Dedifferentiated amniotic fluid mesenchymal stem cell (primary cell): ENCODE results near the gene KRTAP5-1.
"Not testable (repeated sequence)": the region's sequence is repeated elsewhere in the genome, so short reads cannot be mapped to it uniquely, and the experiment has no call there.

ENCODE experiments used
- DNase-seq: peaks from one replicate; pipeline ENCODE4 v3.0.0-alpha.2; 2016; ENCODE audit errors: extremely low spot score

Gene KRTAP5-1

DNA sequence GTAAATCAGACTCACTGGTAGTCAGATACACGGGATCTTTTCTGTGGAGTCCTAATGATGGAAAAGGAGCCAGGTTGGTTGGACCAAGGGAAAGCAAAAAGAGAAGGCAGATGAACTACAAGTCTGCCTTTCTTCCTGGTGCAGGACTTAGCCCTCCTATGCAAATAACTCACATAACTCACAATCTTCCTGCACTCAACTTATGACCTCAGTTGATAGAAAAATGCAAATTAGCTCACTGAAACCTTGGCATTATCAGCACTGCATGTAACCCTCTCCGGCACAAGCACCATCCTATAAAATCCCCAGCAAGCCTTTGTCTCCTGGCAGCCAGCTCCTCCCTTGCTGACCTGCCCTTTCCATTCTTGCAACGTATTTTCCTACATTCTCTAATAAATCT lies 16.6 kb upstream of the KRTAP5-1 start:
- not testable (repeated sequence) for DNase-seq

GRCh38 chr11:1600626-1601025 lies 15.5 kb upstream of the KRTAP5-1 start:
- no peak for DNase-seq

DNA sequence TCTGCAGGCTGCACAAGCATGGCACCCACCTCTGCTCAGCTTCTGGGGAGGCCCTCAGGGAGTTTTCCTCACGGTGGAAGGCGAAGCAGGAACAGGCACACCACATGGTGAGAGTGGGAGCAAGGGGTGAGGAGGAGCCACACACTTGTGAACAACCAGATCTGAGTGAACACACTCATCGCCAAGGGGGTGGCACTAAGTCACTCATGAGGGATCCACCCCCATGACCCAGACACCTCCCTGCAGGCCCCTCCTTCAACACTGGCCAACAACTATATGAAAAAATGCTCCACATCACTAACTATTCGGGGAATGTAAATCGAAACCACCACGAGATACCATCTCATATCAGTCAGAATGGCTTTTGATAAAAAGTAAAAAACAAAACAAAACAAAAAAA lies 13.7 kb upstream of the KRTAP5-1 start:
- DNase-seq = no peak

- DNase-seq = not testable (repeated sequence)
Measured at GRCh38 chr11:1598406-1598805, 13.3 kb upstream of the KRTAP5-1 start.

GRCh38 chr11:1597994-1598380 lies 12.9 kb upstream of the KRTAP5-1 start, which contains the start of gene KRTAP5-2:
TSS of gene KRTAP5-2 (minus strand) at chr11:1598294. CDS start at chr11:1598250, 44 bp downstream.
- DNase-seq = no peak

DNA sequence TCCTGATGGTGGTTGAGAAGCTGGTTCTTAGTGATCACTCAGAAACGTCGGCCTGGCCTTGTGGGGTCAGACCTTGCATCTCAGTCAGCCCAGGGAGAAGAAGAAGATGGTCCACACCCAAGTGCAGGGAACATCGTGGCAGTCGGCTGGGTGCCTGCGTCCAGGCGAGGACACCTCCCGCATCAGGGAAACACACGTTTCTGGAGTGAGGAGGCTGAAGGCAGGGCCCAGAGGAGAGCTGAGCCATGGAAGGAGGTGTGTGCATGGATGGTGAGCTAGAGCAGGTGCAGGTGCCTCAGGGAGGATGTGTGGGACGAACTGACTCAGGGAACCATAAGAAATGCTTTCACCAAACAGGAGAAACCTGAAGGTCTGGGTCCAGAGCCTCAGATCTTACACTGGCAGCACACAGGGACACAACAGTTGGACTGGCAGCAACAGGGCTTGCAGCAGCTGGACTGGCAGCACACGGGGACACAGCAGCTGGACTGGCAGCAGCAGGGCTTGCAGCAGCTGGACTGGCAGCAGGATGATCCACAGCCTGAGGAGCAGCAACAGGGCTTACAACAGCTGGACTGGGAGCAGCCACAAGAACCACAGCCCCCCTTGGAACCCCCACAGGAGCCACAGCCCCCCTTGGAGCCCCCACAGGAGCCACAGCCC lies 12.4 kb upstream of the KRTAP5-1 start:
- no peak for DNase-seq

DNA sequence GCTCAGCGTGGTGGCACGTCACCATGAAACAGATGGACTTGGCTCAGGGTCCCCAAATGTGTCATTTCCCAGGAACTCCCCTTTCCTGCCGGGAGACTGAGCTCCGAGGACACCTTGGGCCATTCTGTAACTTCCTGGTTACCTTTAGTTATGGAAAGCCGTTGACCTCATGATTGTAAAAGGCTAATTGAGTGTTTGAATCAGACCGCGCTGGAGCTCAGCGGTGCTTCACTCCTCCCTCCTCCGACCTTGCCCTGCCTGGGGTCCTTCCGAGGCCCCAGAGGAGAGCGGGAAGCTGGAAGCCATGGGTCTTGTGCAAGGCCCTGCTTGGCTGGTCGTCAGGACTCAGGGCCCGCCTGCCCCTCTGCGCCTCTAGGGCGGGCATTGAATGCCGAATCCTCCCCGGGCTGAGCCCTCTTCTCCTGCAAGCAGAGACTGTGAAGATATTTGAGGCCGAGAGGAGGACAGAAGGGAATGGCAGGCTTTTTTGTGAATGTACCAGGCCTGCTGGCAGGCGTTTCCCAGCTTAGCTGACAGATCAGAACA lies 11.6 kb upstream of the KRTAP5-1 start:
- not testable (repeated sequence) for DNase-seq

DNA sequence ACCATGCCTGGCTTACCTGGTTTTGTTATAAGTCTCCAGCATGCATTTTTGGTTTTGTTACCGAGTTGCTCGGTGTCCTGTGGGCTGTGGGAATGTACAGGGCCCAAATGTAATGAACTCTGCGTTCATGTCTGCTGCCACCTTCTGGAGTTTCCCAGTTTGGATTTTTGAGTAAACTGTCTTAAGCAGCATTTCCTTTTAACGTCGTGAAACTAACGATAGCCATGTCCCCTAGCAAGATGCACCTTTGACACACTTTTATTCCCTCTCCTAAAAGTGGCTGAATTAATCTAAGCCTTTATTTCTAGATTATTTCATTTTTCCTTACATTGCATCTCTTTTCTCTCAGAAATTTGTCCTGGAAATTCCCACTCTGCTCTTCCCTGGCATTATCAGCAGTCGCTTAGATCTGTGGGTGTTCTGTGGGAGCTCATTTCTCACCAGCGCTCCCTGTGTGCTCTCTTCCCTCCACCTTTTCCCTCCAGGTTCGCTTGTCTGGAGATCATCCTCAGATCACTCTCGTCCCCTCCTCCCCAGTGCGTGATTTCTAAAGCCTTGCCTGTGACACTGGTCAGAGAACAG lies 11.0 kb upstream of the KRTAP5-1 start:
- not testable (repeated sequence) for DNase-seq

- no peak for DNase-seq
Measured at GRCh38 chr11:1592628-1593027, 7.5 kb upstream of the KRTAP5-1 start.

GRCh38 chr11:1589996-1590395 lies 4.9 kb upstream of the KRTAP5-1 start:
- no peak for DNase-seq

DNA sequence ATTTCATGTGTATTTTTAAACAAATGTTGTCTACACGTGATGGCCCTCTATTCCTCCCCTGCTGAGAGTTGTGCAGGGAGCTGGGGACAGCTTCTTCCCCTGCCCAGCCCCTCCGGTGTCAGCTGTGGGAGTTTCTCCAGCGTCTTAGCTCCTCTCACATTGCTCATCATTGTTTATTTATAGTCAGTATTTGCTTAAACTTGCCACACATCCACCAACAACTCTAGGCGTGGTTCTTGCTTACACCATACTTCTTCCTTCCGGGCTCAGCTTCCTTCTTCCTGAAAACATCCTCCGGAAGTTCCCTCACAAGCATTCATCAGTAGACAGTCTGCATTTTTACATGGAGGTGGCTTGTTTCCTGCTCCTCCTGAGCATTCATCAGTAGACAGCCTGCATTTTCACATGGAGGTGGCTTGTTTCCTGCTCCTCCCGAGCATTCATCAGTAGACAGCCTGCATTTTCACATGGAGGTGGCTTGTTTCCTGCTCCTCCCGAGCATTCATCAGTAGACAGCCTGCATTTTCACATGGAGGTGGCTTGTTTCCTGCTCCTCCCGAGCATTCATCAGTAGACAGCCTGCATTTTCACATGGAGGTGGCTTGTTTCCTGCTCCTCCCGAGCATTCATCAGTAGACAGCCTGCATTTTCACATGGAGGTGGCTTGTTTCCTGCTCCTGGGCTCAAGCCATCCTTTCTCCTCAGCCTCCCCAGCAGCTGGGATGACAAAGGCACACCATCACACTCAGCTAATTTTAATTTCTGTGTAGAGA lies 4.3 kb upstream of the KRTAP5-1 start:
- DNase-seq = not testable (repeated sequence)

DNA sequence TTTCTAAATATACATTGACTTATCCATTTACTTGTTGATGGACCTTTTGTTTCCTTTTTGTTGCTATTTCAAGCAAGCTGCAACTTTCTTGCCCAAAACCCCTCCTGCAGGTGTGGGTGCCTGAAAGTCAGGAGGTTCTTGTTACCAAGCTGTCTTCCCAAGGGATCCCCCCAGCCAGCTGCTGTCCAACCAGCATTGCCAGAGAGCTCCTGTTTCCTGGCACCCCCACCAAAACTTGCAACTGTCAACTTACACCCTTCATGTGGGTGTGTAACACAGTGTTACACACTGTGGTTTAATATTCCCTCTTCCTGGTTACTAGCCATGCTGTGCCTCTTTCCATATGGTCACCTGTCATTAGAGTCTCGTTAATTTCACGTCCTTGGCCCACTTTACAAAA lies 1.6 kb upstream of the KRTAP5-1 start:
- no peak for DNase-seq

DNA sequence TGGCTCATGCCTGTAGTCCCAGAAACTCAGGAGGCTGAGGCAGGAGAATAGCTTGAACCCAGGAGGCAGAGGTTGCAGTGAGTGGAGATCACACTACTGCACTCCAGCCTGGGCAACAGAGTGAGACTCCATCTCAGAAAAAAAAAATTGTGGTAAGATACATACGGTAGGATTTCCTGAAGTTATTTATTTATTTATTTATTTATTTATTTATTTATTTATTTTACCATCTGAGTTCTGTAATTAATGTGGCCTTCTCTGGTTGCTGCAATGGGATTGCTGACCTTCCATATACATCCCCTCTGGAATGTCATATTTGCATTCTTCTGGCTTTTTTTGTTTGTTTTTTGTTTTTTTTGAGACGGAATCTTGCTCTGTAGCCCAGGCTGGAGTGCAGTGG lies 2.2 kb downstream of the KRTAP5-1 start:
- DNase-seq = not testable (repeated sequence)

DNA sequence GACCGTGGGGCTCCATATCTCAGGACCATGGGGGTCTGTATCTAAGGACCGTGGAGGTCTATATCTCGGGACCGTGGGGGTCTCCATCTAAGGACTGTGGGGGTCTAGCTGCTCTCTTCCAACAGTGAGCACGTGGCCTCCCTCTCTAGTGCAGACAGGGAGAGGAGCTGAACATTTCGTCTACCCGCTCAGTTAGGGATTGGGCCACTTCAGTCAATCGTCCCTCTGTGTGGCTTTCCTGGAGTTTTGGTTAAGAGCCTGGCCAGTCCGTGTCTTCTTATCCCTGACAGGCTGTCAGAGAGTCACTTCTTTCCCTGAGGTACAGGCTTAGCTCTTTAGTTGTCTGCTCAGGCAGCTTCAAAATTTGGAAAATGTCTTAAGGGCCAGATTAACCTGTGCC lies 3.1 kb downstream of the KRTAP5-1 start:
- DNase-seq = no peak

- DNase-seq = no peak
Measured at GRCh38 chr11:1576825-1577224, 8.3 kb downstream of the KRTAP5-1 start.

GRCh38 chr11:1575756-1576155 lies 9.3 kb downstream of the KRTAP5-1 start:
- not testable (repeated sequence) for DNase-seq

- no peak for DNase-seq
Measured at GRCh38 chr11:1574933-1575242, 10.2 kb downstream of the KRTAP5-1 start.

- DNase-seq = no peak
Measured at GRCh38 chr11:1574238-1574932, 10.7 kb downstream of the KRTAP5-1 start.

DNA sequence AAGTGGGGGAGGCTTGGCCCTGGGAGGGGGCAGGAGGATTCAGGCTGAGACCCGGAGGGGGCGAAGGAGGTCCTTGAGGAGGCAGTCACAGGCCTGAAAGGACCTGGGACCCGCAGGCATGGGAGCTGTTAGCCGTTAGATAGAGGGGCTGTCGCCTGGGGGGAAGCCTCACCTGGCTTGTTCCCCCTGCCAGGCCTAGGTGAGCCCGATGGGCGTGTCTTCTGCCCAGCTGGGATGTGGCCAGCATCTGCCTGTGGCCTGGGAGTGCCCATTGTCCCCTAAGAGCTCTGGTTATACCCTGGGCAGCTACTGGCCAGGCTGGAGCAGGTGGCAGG lies 11.2 kb downstream of the KRTAP5-1 start:
- DNase-seq = no peak

DNA sequence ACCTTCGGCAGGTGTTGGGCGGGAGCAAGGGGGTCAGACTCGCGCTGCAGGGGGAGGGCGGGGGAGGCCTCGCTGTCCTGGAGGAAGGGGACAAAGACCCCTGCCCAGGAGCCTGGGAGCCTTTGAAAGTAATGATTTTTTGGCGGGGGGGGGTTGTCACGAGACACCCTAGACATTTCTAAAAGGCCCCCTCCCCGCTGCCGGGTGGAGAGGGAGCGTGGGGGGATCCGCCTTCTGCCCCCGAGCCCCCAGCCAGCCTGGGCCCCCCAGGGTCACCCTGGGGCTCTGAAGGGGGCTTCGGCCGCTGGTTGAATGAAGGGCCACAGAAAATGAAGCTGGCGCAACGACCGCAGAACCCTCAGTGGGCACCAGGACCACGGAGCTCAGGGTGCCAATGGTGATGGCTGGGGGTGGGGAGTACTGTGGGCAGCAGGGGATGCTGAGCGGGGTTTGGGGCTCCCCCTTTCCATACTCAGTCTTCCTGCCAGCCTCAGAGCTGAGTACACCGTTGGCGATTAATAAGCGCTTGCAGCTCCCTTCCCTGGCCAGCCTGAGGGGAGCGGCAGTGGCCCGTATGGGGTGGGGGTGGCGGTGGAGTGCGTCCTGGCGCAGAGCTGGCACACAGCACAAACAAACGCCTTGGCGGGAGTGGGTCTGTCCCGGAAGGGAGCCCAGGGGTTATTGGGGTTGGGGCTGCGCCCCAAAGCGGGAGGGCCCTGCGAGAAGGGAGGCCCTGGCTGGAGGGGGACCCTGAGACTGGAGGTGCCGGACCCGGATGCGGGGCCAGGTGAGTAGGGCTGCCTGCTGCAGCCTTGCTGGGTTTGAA lies 11.8 kb downstream of the KRTAP5-1 start:
- no peak for DNase-seq
